Fibroblast of pulmonary artery (primary cell): Measurements from ENCODE around the gene AAGAB.

ENCODE experiments used
- DNase-seq: peaks from one replicate; pipeline ENCODE4 v3.0.0-alpha.2; 2010; ENCODE audit warnings: low read depth
- H3K4me3 ChIP-seq: replicated peaks from 2 replicates; pipeline ENCODE4 v1.5.1; 2011; ENCODE audit warnings: low read depth, mild to moderate bottlenecking, control low read depth, low read length, moderate library complexity
- TF ChIP-seq, protein P1 (sequence below): IDR thresholded peaks from 2 replicates; pipeline ENCODE4 v1.5.1; 2011; ENCODE audit warnings: mild to moderate bottlenecking, control low read depth, low read length, inconsistent platforms; ENCODE audit errors: missing control alignments

AAGAB gene

DNA sequence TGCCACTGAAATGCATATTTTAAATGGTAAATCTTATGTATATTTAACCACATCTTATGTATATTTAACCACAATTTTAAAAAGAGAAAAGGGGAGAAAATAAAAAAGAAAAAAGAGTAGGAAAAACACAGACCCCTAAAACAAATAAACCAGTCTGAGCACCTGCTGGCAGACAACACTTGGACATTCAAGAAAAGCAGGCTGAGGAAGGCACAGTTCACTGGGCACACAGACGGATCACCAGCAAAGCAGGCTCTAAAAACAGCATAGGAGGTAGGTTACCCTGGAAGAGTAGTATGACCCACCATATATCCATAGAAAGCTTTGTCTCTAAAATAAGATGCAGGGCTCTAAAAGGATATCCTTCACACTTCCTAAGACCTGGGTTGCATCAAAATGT lies 27.0 kb downstream of the AAGAB start:
- no peak overlapping the region for H3K4me3 ChIP-seq
- TF ChIP-seq, protein P1, sequence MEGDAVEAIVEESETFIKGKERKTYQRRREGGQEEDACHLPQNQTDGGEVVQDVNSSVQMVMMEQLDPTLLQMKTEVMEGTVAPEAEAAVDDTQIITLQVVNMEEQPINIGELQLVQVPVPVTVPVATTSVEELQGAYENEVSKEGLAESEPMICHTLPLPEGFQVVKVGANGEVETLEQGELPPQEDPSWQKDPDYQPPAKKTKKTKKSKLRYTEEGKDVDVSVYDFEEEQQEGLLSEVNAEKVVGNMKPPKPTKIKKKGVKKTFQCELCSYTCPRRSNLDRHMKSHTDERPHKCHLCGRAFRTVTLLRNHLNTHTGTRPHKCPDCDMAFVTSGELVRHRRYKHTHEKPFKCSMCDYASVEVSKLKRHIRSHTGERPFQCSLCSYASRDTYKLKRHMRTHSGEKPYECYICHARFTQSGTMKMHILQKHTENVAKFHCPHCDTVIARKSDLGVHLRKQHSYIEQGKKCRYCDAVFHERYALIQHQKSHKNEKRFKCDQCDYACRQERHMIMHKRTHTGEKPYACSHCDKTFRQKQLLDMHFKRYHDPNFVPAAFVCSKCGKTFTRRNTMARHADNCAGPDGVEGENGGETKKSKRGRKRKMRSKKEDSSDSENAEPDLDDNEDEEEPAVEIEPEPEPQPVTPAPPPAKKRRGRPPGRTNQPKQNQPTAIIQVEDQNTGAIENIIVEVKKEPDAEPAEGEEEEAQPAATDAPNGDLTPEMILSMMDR = no peak
- DNase-seq = no peak

DNA sequence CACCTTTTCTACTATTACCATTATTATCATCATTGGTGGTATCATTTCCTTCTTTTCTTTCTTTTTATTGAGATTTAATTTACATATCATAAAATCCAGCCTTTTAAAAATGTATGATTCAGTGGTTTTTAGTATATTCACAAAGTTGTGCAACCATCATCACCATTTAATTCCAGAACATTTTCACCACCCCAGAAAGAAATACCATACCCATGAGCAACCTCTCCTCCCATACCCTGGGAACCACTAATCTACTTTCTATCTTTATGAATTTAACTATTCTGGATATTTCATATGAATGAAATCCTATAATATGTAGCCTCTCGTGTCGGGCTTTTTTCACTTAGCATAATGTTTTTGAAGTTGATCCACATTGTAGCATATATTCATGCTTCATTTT lies 29.1 kb downstream of the AAGAB start:
- DNase-seq = peak; percentile 73
- H3K4me3 ChIP-seq = no peak overlapping the region
- TF ChIP-seq, protein P1 = no peak

DNA sequence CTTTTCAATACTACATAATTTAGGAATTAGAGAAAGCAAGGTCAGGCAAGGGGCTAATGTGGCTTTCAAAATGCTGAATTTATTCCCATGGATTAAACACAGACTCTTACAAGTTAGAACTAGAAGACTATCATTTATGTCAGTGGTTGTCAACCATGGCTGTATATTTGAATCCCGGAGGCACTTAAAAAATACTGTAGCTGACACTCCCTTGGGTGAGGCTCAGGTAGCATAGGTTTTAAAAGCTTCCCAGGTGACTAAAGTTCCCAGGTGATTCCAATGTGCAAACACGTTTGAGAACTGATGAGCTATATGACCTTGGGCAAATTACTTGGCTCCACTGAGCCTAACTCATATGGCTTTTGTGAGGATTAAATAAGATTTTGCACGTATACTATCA lies 29.6 kb downstream of the AAGAB start:
- DNase-seq = no peak
- TF ChIP-seq, protein P1 = no peak
- no peak overlapping the region for H3K4me3 ChIP-seq

DNA sequence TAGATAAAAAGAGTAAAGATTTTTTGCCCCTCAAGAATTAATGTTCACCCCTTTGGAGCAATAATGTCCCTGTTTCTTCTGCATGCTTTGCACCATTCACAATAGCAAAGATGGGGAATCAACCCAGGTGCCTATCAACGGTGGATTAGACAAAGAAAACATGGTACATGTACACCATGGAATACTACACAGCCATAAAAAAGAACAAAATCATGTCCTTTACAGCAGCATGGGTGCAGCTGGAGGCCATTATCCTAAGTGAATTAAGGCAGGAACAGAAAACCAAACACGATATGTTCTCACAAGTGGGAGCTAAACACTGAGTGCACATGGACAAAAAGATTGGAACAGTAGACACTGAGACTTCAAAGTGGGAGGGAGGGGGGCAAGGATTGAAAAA lies 35.2 kb downstream of the AAGAB start:
- TF ChIP-seq, protein P1 = no peak
- no peak overlapping the region for H3K4me3 ChIP-seq

DNA sequence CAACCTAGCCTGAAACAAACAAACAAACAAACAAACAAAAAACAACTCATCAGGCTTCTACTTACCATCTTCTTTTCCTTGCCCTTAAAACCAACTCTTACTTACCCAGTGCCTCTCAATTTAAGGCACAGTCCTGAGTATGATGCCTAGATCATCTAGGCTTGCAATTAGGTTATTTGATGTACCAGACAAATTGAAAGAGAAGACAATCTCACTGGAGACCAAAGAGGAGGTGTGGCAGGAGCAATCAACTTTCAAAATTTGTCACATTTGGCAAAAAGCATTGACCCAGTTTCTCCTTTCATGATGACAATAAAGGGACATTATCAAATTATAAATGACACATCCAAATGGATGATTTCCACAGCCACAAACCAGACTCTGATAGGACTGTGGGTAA lies 36.0 kb downstream of the AAGAB start:
- no peak for DNase-seq
- no peak overlapping the region for H3K4me3 ChIP-seq
- TF ChIP-seq, protein P1 = no peak

More for the DNA sequence above, 35.2 kb downstream of the AAGAB start:
- DNase-seq = no peak

DNA sequence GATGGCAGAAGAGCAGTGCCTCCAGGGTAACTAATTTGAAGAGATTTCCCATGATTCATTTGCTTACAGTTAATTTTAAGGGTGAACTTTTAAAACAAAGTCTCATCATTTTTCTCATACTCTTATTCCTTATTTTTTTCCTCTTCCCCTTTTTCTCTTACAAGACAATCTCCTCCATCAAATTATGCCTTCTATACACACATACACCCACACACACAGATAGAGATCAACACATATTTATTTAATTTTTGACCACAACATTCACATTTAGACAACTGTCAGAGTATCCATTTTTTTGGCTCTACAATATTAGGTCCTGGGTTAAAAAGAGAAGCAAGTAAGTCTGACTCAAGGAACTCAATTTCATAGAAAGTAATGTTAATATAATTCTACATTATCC lies 37.6 kb downstream of the AAGAB start:
- DNase-seq = no peak
- TF ChIP-seq, protein P1 = no peak
- H3K4me3 ChIP-seq = no peak overlapping the region

DNA sequence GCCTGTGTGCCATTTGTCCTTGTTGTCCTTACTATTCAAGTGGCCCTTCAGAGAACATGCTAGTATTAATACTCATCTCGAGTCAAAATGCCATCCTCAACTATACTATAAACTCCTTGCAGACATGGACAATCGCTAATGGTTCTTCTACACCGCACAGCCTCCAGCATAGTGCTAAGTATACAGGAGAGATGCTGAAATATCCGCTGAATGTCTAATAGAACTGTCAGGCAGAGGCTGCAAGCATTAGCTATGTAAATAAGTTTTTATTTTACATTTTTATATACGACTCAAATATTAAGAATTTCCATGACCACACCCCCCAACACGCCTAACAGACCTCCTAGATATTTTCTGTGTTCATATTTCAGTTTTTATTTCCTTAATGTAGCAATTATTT lies 39.4 kb downstream of the AAGAB start:
- DNase-seq = no peak

More for the DNA sequence above, 39.4 kb downstream of the AAGAB start:
- no peak overlapping the region for H3K4me3 ChIP-seq
- TF ChIP-seq, protein P1 = no peak
